OCI-LY1 (cell line): ENCODE measurements around the gene AFAP1.

Source experiments
- H2AFZ ChIP-seq: fragments of 200-600 bp; sonication (generic), shearing (Covaris generic); 2 replicates; pipeline ENCODE4 v1.6.0; 2014; ENCODE audit warnings: antibody characterized with exemption, mild to moderate bottlenecking, low read length
- H3F3A ChIP-seq: fragments of 200-600 bp; sonication (generic), shearing (Covaris generic); 2 replicates; pipeline ENCODE4 v1.6.0; 2014; ENCODE audit warnings: mild to moderate bottlenecking, antibody characterized with exemption, low read length, moderate library complexity; ENCODE audit not compliant: insufficient read depth
- H3K27ac ChIP-seq: fragments of 200-600 bp; sonication (generic); 2 replicates; pipeline ENCODE4 v1.5.1; 2014; ENCODE audit warnings: low read length, mixed run types, mild to moderate bottlenecking, low read depth; ENCODE audit not compliant: poor library complexity, severe bottlenecking
- H3K27me3 ChIP-seq: fragments of 200-600 bp; sonication (generic); 2 replicates; pipeline ENCODE4 v1.6.0; 2014; ENCODE audit warnings: antibody characterized with exemption, mild to moderate bottlenecking, low read length, moderate library complexity; ENCODE audit not compliant: insufficient read depth
- H3K36me3 ChIP-seq: fragments of 200-600 bp; sonication (generic); 2 replicates; pipeline ENCODE4 v1.6.1; 2014; ENCODE audit warnings: mild to moderate bottlenecking, antibody characterized with exemption, low read length, moderate library complexity, mixed read lengths; ENCODE audit not compliant: insufficient read depth
- H3K4me1 ChIP-seq: fragments of 200-600 bp; sonication (generic); 2 replicates; pipeline ENCODE4 v1.5.1; 2014; ENCODE audit warnings: mild to moderate bottlenecking, low read length, moderate library complexity; ENCODE audit not compliant: insufficient read depth, severe bottlenecking
- H3K4me2 ChIP-seq: fragments of 200-600 bp; sonication (generic), shearing (Covaris generic); 2 replicates; pipeline ENCODE4 v1.6.1; 2014; ENCODE audit warnings: low read length
- H3K4me3 ChIP-seq: fragments of 200-600 bp; sonication (generic); 2 replicates; pipeline ENCODE4 v1.5.1; 2014; ENCODE audit warnings: low read length, low read depth, mild to moderate bottlenecking, mixed read lengths; ENCODE audit not compliant: poor library complexity, severe bottlenecking
- H3K79me2 ChIP-seq: fragments of 200-600 bp; shearing (Covaris generic); 2 replicates; pipeline ENCODE4 v1.6.1; 2016; ENCODE audit warnings: mixed run types, low read length, mixed read lengths; ENCODE audit not compliant: insufficient read depth
- H3K9ac ChIP-seq: fragments of 200-600 bp; sonication (generic), shearing (Covaris generic); 2 replicates; pipeline ENCODE4 v1.6.1; 2014; ENCODE audit warnings: mild to moderate bottlenecking, low read length, mixed read lengths
- H3K9me2 ChIP-seq: fragments of 200-600 bp; sonication (generic), shearing (Covaris generic); 2 replicates; pipeline ENCODE4 v1.6.1; 2014; ENCODE audit warnings: low read depth, mild to moderate bottlenecking, low read length, mixed read lengths
- H3K9me3 ChIP-seq: fragments of 200-600 bp; shearing (Covaris generic); 2 replicates; pipeline ENCODE4 v1.6.1; 2014; ENCODE audit warnings: low read length, mixed read lengths
- H4K20me1 ChIP-seq: fragments of 200-600 bp; sonication (generic), shearing (Covaris generic); 2 replicates; pipeline ENCODE4 v1.6.0; 2016; ENCODE audit warnings: mild to moderate bottlenecking, low read length; ENCODE audit not compliant: insufficient read depth
- EZH2 ChIP-seq: fragments of 200-600 bp; sonication (generic), shearing (Covaris generic); IDR thresholded peaks from 2 replicates; pipeline ENCODE4 v1.8.0; 2017; ENCODE audit warnings: borderline replicate concordance, mixed run types, mild to moderate bottlenecking, antibody characterized with exemption, low read length, moderate library complexity, mixed read lengths
- TF ChIP-seq, protein P1 (sequence below): fragments of 200-600 bp; sonication (generic), shearing (Covaris generic); IDR thresholded peaks from 2 replicates; pipeline ENCODE4 v1.5.1; 2017; ENCODE audit warnings: mild to moderate bottlenecking, antibody characterized with exemption, low read length, moderate library complexity, mixed read lengths

The AFAP1 gene

DNA sequence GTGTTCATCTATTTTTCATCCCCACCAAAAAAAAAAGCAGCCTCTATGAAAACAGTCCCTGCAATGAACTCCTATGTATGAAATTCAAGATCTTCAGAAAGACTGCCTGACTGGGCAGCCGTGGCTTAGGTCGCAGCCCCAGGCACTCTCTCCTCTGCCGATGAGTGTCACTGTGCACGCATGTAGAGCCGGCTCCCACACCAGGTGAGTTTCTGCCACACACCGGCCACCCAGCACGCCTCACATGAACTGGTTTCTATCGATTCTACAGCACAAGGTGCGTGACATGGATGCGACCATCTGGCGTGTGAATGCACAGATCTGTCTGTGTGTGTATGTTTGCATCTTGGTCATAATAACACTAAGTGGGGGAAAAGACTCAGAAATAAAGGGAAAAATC, 140.4 kb downstream of the AFAP1 start:
- no peaks in the 10 kb centered on the region for H3K9me3 ChIP-seq
- peak overlapping the region; percentile 39 for H3K4me2 ChIP-seq
- peaks cover 30% of the 10 kb centered on the region for H3K4me1 ChIP-seq
- H3F3A ChIP-seq, result no peaks in the 10 kb centered on the region
- H3K4me3 ChIP-seq, result peak overlapping the region; percentile 45
- TF ChIP-seq, protein P1, sequence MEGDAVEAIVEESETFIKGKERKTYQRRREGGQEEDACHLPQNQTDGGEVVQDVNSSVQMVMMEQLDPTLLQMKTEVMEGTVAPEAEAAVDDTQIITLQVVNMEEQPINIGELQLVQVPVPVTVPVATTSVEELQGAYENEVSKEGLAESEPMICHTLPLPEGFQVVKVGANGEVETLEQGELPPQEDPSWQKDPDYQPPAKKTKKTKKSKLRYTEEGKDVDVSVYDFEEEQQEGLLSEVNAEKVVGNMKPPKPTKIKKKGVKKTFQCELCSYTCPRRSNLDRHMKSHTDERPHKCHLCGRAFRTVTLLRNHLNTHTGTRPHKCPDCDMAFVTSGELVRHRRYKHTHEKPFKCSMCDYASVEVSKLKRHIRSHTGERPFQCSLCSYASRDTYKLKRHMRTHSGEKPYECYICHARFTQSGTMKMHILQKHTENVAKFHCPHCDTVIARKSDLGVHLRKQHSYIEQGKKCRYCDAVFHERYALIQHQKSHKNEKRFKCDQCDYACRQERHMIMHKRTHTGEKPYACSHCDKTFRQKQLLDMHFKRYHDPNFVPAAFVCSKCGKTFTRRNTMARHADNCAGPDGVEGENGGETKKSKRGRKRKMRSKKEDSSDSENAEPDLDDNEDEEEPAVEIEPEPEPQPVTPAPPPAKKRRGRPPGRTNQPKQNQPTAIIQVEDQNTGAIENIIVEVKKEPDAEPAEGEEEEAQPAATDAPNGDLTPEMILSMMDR, result no peak
- no peak for TF ChIP-seq EZH2
- H3K9ac ChIP-seq, result peak overlapping the region; percentile 27; the same call in 1 of the 2 replicates
- H2AFZ ChIP-seq, result no peak overlapping the region
- no peaks in the 10 kb centered on the region for H3K79me2 ChIP-seq
- H3K27me3 ChIP-seq, result no peaks in the 10 kb centered on the region
- H3K9me2 ChIP-seq, result no peaks in the 10 kb centered on the region
- peak overlapping the region; percentile 64 for H3K27ac ChIP-seq
- H4K20me1 ChIP-seq, result no peaks in the 10 kb centered on the region
- no peaks in the 10 kb centered on the region; the same call in 1 of the 2 replicates for H3K36me3 ChIP-seq

DNA sequence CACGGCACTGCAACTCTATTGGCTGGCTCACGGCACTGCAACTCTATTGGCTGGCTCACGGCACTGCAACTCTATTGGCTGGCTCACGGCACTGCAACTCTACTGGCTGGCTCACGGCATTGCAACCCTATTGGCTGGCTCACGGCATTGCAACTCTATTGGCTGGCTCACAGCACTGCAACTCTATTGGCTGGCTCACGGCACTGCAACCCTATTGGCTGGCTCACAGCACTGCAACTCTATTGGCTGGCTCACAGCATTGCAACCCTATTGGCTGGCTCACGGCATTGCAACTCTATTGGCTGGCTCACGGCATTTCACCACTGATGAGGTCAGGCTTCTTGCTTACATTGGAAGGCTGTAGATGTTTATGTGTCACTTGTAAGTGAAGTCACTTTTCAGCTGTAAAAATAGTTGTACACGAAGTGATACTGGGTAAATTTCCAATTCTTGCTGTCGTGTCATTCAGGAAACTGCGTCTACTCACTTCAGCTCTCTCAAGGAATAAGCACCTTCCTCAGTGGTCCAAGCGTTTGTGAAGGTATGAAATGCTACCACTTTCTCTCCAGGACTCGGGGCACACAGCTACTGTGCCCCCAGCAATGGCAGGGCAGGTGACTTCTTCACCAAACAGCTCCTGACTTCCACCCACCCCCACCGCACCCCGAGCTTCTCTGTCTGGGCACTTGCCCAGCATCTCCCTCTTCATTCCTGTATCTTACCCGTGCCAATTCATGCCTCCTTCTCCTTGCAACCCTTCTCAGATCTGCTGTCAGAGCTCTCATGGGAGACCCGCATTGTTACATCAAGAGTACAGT, 141.3 kb downstream of the AFAP1 start:
- Histone ChIP-seq H3F3A (no peaks in the 10 kb centered on the region), H3K4me1 (peaks cover 39% of the 10 kb centered on the region), H3K4me2 (no peak overlapping the region), H3K9ac (peak overlapping the region; percentile 27; the same call in 1 of the 2 replicates), H3K9me3 (no peaks in the 10 kb centered on the region), H3K27me3 (no peaks in the 10 kb centered on the region), H3K27ac (peak overlapping the region; percentile 64), H3K4me3 (peak overlapping the region; percentile 45), H4K20me1 (no peaks in the 10 kb centered on the region), H2AFZ (no peak overlapping the region), H3K79me2 (no peaks in the 10 kb centered on the region), H3K9me2 (no peaks in the 10 kb centered on the region), H3K36me3 (no peaks in the 10 kb centered on the region; the same call in 1 of the 2 replicates)
- TF ChIP-seq, protein P1, result no peak
- TF ChIP-seq EZH2, result no peak

DNA sequence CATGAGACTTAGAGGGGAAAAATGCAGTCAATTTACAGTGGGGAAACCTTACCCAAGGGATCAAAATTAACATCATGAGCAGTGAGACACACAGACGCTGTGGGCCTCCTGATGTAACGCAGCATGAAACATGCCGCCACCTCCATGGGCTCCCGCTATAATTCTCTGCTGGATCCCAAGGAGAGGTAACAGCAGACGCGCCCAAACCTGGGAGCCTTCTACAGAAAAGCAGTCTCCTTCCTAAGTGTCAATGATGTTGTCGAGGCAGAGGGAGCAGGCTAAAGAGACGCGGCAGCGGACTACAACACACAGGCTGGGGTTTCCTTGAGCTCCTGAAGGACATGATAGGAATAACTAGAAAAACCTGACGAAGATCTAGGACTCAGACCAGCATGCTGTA, 142.3 kb downstream of the AFAP1 start:
- Histone ChIP-seq H3K79me2 (no peaks in the 10 kb centered on the region), H4K20me1 (no peaks in the 10 kb centered on the region), H2AFZ (no peak overlapping the region), H3K27me3 (no peaks in the 10 kb centered on the region), H3K4me2 (no peak overlapping the region), H3K9ac (no peak overlapping the region), H3K36me3 (no peaks in the 10 kb centered on the region; the same call in 1 of the 2 replicates), H3K27ac (no peak overlapping the region), H3K9me3 (no peaks in the 10 kb centered on the region), H3K4me1 (peaks cover 49% of the 10 kb centered on the region), H3K4me3 (no peak overlapping the region), H3K9me2 (no peaks in the 10 kb centered on the region), H3F3A (no peaks in the 10 kb centered on the region)
- TF ChIP-seq EZH2, result no peak
- TF ChIP-seq, protein P1, result no peak
